Superior temporal gyrus (tissue), 1 donor: ENCODE results near the gene KIDINS220.
"Not testable (repeated sequence)": the region's sequence is repeated elsewhere in the genome, so short reads cannot be mapped to it uniquely, and the experiment has no call there.

ENCODE experiments used
- DNase-seq: peaks from one replicate; pipeline ENCODE4 v3.0.0-alpha.2; 2016; ENCODE audit errors: extremely low spot score

Gene KIDINS220

DNA sequence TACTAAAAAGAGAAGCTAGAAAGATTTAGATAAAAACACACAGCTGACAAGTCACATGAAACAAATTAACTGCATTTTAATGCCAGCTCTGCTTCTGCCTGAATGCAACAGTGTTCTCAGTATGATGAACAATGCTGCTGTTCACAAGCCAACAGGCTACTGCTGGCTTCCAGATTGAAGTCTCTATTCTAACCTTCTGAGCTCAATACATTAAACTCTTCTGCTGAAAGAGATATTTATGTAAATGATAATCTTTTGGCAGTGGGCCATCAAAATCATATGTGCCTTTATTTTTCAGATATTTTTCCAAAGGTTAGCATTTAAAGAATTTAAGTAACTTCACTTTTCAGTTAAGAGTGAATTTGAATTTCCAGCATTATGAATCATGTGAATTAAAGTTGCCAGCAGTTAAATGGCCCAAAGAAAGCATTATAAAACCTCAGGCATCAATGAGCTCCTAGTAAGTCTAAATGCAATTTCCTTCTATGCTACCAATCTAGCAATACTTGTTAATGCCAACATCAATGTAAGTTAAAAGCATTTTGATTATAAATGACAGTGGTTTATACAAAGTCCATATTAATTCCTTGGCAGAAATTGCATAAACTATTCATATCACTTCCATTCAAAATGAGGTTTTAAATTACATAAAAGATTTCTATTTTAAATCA lies 83.2 kb downstream of the KIDINS220 start:
- peak; percentile 97 for DNase-seq

DNA sequence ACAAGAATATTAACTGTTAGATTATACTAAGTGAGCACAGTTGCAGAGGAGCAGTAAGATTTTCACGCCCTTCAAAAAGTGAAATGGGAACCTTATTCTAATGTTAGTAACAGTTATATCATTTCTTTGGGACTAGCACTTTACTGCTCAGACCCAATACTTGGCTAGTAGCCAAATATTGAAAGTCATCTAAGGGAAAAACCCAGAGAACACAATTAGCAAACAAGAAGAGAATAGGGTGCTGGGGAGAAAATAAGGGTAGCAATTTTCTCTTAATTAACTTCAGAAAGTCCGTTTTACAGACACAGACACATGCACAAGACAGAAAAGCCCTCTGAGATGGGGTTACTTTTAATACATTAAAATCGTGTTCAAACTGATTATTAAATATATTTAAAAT lies 83.8 kb downstream of the KIDINS220 start:
- DNase-seq: peak; percentile 65

DNA sequence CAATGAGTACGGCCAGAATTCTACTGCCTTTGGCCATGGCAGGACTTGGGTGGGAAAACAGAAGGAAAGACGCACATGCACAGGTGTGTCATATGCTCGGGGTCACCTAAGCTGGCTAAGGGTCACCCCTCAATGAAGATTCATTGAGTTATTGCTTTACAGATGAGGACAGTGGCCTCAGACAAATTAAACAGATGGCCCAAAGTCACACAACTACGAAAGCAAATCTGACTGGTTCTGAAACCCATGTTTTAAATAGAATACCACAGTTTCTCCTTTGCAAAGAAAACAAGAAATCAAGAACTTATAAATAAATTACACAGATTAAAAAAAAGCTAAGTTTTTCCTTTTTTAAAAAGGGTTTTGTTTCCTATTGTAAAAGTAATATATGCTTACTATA lies 85.0 kb downstream of the KIDINS220 start:
- DNase-seq: no peak

DNA sequence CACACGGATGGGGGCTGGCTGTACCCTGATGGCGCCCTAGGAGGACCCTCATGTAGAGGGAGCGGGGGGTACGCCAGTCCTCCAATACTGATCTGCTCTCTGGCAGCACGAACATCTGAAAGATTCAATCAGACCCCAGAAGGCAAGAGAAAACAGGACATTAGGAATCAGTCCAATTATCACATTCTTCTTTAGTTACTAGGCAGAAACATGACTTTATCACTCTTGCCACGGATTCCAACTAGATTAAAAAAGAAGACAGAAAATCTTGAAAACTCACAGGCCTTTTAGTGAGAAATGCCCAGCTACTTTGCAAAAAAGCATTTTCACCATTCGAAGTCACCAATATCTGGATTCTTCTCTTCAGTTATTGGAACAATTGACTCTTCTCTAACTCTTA lies 87.2 kb downstream of the KIDINS220 start:
- DNase-seq: no peak

DNA sequence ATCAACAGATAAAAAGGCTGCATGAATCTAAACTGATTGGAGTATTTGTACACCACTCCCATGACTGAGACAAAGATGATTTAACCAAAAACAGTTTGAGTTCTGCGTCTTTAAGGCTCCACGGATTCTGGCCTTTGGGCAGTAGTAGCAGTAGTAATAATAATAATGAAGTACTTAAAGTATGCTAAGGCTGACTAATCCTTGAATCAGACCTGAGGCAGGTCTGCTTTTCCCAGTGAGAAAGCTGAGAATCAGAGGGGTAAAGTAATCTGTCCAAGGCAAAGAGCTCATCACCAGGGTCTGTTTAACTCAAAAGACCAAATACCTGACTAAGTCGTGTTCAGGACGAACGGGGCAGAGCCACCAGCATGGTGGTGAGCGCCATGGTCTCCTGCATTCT lies 94.2 kb downstream of the KIDINS220 start:
- no peak for DNase-seq

DNA sequence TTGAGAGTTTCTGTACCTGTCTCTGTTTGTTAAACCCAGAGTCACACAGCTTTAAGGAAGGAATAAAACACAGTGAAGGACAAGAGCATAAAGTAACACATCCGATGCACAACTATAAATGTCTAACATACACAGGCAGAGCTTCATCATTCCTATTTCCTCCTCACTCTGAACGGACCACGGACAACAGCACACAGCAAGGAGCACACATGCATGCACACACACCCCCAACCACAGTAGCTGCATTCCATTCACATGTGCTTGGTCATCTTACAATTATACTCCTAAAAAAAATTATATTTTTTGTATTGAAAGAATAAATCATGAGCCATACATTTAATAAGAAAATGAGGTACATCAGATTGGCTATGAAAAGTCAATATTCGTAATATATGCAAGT lies 97.3 kb downstream of the KIDINS220 start:
- no peak for DNase-seq

DNA sequence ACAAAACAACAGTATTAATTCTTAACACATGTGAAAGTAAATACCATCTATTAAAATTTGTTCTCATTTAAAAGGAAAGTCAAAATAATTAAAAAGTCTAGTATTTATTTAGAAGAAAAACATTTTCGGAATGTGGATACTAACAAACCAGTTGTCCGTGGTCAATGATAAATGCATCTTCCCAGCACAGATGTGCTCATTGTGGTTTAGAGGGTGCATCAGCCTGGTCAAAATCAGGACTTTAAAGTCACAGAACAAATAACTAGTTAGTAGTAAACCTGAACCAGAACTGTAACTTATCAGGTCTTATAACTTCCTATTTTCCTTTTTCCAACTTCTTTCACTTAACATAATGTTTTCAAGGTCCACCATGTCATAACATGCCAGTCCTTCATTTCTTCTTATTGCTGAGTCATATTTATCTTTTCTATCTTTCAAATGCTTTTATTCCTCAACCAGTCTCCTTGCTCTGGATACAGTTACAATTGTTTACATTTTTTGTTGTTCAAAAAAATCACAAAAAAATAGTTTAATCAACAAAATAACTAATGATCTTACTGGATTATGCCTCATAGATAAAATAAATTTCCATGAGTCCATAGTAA lies 99.7 kb downstream of the KIDINS220 start:
- no peak for DNase-seq

DNA sequence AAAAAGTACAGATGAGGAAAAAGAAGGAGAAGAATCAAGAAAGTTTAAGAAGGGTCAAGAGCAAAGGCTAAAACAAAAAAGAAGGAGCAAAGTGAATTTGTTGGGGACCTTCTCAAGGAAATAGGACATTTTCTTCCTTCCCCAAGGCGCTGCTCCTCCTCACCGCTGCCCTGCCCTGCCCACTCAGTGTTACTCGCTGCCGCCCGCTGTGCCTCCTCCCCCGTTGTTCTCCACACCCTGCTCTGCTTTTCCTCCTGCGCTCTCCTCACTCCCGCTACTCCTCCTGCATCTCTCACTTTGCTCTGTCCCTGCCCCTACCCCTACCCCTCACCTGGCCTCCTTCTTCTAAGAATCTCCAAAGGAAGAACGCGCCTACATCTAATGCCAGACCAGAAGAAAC lies 104.8 kb downstream of the KIDINS220 start:
- no peak for DNase-seq

DNA sequence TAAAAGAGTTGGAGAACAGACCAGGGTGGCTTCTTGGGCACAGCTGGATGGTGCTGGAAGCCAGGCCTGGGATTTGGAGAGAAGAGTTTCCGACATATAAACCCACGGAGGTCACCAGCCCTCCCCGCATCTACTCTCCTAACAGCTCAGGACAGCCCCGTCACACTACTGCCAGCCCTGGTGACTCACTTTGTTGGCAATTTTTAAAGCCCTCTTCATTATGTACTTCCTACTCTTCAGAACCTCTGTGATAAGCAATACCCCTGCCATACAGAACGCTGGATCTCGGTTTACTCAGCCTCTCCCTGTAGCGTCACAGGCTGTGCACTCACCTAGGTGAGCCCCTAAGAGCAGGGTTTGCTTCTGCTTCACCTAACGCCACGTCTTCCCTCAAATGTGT lies 107.5 kb downstream of the KIDINS220 start:
- DNase-seq: no peak

DNA sequence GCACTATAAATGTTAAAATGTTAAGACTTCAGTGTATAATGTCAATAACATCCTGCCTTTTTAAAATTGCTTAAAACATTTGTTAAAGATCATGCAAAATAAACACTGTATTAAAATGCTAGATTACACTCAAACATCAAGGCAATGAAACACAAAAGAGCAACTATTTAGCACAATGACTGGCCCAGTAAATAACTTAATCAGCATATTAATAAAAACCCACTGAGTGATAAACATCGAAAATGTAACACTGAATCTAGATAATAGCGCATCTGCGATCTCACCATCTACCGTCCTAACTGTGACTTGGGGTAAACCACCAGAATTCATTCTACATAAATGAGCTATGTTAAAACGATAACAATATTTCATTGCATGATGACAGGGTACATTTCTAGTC lies 108.3 kb downstream of the KIDINS220 start:
- DNase-seq: not testable (repeated sequence)

DNA sequence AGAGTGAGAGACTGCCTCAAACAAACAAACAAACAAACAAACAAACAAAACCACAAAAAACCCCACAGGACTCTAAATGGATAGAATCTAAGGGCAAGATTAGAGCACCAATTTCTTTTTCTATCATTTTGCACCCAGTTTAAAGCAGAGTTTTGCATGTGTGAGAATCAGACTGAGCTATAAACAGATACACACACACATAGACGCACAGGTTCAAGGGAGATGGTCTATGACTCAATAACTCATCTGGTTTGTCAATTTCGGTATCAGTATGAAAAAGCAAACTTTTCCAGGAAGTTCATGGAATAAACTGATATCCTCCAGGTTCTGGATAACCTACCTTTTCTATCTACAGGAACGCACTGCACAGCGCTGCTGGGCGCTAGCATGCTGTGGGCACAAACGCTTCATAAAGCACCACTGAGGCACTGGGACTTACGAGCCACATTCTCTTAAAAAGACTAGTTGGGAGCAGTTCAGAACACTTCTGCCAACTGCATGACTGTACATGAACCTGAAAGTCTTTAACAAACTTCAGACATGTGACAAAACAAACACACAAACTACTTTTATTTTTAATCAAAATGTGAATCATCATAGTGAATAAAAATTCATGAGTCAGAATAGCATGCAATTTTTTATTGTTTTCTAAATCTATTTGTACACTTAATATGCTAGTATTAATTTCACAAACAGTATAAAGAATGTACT lies 109.0 kb downstream of the KIDINS220 start:
- DNase-seq: no peak

DNA sequence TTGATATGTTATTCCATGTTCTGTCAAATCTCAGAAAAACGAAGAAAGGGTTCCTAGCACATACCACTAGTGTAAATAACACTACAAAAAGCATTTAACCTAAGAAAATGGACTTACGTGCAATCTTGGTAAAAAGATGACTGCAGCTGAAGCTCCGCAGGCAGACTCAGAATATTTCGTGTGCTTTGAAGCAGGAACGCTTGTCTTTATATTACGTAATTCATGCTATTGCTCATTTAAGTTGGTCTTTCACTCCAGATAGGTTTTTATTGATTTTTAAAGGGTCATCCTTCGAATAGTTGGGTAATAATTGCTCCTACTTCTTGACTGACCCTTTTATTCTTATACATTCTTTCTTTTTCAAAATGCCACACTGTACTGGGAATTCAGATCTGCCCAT lies 111.6 kb downstream of the KIDINS220 start:
- no peak for DNase-seq

DNA sequence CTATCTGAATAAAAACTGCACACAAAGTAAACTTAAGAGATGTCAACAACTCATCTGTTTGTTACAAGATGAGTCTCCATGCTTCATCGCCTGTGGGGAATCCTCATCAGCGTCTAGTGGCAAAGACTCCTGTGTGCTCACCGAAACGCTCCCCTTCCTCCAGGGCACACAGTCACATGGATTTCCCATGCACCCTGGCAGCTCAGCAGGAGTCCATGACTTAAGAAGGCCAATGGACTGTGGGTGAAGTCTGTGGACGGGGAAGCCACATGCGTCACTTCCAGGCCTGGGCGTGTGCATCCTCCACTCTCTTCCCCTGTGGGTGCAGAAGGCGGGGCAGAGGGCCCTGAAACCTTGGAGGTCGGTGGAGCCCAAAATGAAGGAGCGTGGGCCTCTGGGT lies 114.4 kb downstream of the KIDINS220 start:
- DNase-seq: no peak

DNA sequence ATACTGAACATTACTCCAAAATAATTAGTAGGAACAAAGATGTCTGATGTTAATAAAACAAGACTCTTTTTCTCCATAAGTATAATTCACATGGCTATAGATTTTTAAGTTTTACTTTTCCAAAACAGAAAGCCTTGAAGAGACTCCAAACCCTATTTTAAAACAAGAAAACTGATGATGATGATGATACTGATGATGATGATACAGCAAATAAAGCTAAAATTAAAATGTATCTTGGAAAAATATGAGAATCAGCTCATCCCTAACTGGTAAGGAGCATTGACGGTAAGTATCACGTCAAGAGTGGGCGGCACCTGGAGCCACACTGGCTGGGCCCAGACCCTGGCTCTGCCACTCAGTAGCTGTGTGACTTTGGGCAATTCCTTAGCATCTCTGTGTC lies 116.0 kb downstream of the KIDINS220 start:
- DNase-seq: peak; percentile 3

DNA sequence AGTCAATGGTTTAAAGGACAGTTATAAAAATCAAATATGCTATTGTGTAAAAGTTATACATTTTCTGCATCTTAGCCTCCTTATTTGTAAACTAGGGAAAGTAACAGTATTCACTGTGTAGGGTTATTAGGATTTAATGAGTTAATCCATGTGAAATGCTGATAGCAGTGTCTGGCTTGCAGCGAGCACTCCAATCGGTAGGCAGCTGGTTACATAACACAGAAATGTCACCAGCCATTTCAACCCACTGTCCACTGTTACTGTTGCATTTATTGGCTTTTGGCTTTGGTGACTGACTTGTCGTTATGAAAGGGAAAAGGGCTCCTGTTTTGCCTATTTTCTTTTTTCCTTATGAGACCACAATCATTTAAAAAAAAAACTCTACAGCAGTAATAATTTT lies 116.7 kb downstream of the KIDINS220 start:
- DNase-seq: peak; percentile 7

DNA sequence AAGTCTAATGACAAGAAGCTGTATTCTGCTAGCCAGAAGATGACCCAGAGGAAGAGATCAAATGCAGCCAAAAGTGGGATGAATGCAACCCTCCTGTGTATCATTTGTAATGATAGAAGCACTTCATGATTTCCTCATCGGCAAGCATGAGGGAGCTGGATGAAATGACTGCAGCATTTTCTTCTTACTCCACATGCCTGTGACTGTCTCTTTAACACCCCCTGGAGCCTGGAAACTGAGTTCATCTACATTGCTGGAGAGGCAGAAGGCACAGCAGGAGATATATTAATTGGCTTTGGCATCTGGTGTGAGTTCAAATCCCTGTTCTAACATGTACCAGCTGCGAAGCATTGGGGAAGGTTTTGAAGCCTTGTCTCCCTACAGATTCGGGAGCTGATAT lies 117.9 kb downstream of the KIDINS220 start:
- DNase-seq: peak; percentile 4

DNA sequence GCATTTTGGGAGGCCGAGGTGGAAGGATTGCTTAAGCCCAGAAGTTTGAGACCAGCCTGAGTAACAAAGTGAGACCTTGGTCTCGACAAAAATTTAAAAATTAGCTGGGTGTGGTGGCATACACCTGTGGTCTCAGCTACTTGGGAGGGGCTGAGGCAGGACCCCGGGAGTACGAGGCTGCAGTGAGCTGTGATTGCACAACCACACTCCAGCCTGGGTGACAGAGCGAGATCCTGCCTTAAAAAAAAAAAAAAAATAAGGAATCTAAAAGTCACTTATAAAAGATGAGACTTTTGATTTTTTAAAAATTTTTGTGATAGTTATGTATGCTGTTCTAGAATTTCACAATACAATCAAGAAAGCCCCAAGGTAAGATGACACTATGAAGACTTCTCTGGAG lies 122.4 kb downstream of the KIDINS220 start:
- no peak for DNase-seq

DNA sequence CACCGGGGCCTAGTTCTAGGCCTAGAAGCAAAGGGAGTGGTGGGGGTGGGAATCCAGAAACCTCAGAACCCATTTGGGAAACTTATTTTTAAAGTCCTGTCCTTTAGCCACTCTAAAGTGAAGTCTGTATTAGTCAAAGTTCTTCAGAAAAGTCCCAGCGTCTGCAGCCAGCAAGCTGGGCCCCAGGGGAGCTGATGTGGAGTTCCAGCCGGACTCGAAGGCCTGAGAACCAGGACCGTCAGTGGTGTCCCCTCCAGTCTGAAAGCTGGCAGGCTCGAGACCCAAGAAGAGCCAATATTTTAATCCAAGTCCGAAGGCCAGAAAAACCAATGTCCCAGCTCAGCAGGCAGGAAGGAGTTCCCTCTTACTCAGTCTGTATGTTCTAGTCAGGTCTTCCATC lies 123.1 kb downstream of the KIDINS220 start:
- DNase-seq: no peak

DNA sequence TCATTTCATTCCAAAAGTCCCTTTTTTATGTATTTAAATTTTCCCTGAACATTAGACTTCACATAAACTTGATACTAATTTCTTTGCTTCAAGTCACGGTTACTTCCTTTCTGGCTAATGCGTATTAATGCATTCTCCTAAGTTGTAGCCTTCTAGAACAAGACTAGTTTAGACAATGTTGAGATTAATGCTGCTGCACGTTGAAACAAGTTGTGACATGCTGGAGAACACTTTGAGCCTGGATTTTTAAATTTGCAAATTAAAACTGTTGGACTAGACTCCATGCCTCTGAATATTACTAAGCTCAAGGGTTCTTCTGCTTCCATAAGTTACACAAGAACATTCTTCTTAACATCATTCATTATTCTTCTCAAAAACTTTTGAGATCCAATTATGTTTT lies 126.5 kb downstream of the KIDINS220 start:
- no peak for DNase-seq

DNA sequence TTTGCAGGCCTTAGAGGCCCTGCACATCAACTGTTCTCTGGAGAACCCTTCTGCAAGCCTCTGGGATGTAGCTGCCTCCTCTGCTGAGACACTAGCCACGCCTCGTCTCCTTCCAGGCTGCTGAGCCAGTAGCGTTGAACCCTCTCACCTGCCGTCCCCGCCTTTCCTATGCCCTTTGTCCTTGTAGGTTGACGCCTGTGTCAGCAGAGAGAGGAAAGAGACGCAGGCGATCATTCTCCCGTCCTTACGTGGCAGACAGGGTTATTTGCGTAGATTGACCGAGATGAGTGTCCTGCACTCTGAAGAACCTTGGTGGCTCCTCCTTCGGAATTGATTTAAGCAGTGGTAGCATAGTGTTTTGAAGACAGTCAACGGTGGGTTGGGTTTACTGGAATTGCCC lies 127.8 kb downstream of the KIDINS220 start:
- DNase-seq: no peak

DNA sequence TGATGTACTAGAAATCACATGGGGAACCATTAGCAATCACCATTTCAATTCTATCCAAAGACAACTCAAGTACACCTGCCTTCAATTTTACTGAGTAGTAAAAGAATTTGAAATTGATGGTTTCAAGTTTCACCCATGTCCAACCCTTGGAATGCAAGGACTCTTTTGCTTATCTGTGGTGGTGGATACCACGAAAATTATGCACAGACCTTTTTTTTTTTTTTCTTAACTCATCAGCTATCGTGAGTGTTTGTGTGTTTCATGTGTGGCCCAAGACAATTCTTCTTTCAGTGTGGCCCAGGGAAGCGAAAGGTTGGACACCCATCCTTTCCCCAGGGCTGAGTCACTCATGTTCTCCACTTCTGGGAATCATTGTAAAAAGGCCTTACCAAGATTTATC lies 132.5 kb downstream of the KIDINS220 start:
- DNase-seq: no peak

DNA sequence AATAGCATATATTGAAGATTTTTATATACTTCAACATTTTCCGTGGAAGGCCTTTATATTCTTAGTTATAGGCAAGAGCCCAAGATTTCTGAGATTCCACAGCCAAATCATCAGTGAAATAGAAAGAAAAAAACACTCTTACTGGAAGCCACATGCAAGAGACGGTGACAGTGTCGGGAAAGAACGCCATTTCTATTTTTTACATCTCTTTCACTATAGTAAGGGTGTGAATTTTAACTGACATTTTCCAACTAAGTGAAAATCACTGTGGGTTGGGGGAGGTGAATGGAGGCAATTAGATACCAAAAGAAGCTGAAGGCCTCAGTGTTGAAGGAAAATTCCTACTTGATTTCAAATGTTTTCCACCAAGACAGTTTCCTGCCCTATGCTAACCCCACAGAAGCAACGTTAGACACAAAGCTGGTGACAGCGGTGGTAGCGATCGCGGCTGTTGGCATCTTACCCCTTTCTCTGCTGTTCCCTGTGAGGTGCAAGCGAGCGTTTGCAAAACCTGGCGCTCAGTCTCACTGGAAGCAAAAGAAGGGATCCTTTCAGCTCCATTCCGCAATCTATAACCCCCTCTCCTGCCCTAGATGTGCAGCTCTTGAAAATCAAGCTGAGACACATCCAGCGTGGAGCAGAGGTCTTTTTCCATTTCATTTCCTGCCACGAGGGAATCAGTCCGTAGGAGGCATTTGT lies 135.6 kb downstream of the KIDINS220 start:
- DNase-seq: peak; percentile 33

DNA sequence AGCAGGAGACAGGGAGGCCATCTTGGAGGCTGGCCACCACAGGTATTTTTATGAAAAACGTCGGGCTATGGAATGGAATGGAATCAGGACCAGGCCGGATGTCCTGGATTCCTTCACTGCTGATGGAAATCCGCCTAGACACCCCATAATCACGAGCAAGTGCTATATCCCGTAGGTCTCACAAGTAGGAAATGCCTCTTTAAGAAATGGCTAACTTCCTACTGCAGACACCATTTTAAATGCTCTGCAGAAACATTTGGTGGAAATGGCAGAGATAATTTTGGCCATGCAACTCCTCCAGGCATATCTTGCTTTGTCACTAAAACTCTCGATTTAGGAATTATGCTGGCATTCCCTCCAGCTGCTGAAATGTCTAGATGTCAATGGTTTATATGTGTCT lies 137.6 kb downstream of the KIDINS220 start:
- DNase-seq: no peak
